ENCODE data around the gene PRRT2. TPM values are rescaled to one million over a fixed set of nuclear protein-coding genes. Genes with fewer than 3 reads are reported as not detected.
A peak's percentile ranks its signal among the peaks of the same experiment; 100 is the strongest.

PRRT2 gene
- total RNA-seq, 1 experiment from 2014 or later = 20.5 TPM

DNA sequence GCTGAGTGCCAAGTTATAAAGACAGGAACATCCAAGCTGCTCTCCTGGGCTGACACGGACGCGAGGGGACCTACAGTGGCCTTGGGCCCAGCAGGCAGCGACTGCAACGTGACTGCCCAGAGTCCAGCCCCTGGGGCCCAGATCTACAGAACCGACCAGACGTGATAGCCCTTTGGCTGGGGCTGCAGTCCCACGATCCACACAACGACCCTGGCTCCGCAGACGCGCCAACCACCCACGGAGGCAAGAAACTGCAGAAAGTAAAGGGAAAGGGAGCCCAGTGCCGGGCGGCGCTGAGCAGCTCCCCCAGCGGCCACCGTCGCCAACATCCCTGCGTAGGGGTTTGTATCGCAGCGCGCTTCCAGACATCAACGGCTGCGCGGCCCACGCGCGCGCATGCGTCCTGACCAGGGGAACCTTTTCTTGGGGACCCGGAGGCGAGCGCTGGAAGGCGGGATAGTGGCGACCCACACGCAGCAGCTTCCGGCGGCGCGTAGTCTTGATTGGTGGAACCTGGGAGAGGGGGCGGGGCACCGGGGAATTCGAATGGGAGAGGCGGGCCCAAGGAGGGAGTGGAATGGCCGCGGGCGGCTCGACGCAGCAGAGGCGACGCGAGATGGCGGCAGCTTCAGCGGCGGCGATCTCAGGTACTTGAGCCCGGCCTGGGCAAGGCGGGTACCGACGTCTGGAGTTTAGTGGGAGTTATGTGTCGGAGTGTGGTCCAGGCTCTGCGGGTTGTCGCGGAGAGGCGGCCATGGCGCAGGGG, 21.6 kb upstream of the PRRT2 start, which contains the start of gene KIF22 (continued):
- TF ChIP-seq, protein P1, sequence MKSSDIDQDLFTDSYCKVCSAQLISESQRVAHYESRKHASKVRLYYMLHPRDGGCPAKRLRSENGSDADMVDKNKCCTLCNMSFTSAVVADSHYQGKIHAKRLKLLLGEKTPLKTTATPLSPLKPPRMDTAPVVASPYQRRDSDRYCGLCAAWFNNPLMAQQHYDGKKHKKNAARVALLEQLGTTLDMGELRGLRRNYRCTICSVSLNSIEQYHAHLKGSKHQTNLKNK (CRISPR knock-in tag; IDR thresholded peaks at IDR 0.05) = no peak
- no peak for TF ChIP-seq SMAD4 (CRISPR knock-in tag; IDR thresholded peaks at IDR 0.05)
- 0 out of 2 replicates have a peak, but pooled peaks have one; percentile 28 for TF ChIP-seq EMX1 (CRISPR knock-in tag; IDR thresholded peaks at IDR 0.05)
- TF ChIP-seq ZNF425 (CRISPR knock-in tag; conservative IDR thresholded peaks at IDR 0.05) = no peak
- TF ChIP-seq GABPB1 (CRISPR knock-in tag; IDR thresholded peaks at IDR 0.05) = peak; percentile 90
- peak; percentile 92 for TF ChIP-seq ETV6 (CRISPR knock-in tag; IDR thresholded peaks at IDR 0.05)
- TF ChIP-seq ZNF121 (CRISPR knock-in tag; IDR thresholded peaks at IDR 0.05) = no peak
- TF ChIP-seq, protein P2, sequence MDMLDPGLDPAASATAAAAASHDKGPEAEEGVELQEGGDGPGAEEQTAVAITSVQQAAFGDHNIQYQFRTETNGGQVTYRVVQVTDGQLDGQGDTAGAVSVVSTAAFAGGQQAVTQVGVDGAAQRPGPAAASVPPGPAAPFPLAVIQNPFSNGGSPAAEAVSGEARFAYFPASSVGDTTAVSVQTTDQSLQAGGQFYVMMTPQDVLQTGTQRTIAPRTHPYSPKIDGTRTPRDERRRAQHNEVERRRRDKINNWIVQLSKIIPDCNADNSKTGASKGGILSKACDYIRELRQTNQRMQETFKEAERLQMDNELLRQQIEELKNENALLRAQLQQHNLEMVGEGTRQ (CRISPR knock-in tag; IDR thresholded peaks at IDR 0.05) = no peak
- TF ChIP-seq ERG (CRISPR knock-in tag; IDR thresholded peaks at IDR 0.05) = no peak
- 0 out of 2 replicates have a peak, but pooled peaks have one; percentile 50 for TF ChIP-seq IRF1 (CRISPR knock-in tag; IDR thresholded peaks at IDR 0.05)
- TF ChIP-seq, protein P3, sequence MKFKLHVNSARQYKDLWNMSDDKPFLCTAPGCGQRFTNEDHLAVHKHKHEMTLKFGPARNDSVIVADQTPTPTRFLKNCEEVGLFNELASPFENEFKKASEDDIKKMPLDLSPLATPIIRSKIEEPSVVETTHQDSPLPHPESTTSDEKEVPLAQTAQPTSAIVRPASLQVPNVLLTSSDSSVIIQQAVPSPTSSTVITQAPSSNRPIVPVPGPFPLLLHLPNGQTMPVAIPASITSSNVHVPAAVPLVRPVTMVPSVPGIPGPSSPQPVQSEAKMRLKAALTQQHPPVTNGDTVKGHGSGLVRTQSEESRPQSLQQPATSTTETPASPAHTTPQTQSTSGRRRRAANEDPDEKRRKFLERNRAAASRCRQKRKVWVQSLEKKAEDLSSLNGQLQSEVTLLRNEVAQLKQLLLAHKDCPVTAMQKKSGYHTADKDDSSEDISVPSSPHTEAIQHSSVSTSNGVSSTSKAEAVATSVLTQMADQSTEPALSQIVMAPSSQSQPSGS (CRISPR knock-in tag; IDR thresholded peaks at IDR 0.05; ENCODE audit: borderline replicate concordance, low read depth) = no peak
- 0 out of 2 replicates have a peak, but pooled peaks have one; percentile 48 for TF ChIP-seq CREB1 (CRISPR knock-in tag; IDR thresholded peaks at IDR 0.05)
- TF ChIP-seq NFE2L1 (CRISPR knock-in tag; IDR thresholded peaks at IDR 0.05) = no peak; the same call in 1 of the 2 replicates
- no peak for TF ChIP-seq CTCF (IDR thresholded peaks at IDR 0.05)
- TF ChIP-seq SOX15 (CRISPR knock-in tag; IDR thresholded peaks at IDR 0.05) = no peak
- no peak for TF ChIP-seq TCF7 (CRISPR knock-in tag; IDR thresholded peaks at IDR 0.05; ENCODE audit: low read depth)
- no peak for TF ChIP-seq JAZF1 (CRISPR knock-in tag; IDR thresholded peaks at IDR 0.05)
- TF ChIP-seq, protein P4, sequence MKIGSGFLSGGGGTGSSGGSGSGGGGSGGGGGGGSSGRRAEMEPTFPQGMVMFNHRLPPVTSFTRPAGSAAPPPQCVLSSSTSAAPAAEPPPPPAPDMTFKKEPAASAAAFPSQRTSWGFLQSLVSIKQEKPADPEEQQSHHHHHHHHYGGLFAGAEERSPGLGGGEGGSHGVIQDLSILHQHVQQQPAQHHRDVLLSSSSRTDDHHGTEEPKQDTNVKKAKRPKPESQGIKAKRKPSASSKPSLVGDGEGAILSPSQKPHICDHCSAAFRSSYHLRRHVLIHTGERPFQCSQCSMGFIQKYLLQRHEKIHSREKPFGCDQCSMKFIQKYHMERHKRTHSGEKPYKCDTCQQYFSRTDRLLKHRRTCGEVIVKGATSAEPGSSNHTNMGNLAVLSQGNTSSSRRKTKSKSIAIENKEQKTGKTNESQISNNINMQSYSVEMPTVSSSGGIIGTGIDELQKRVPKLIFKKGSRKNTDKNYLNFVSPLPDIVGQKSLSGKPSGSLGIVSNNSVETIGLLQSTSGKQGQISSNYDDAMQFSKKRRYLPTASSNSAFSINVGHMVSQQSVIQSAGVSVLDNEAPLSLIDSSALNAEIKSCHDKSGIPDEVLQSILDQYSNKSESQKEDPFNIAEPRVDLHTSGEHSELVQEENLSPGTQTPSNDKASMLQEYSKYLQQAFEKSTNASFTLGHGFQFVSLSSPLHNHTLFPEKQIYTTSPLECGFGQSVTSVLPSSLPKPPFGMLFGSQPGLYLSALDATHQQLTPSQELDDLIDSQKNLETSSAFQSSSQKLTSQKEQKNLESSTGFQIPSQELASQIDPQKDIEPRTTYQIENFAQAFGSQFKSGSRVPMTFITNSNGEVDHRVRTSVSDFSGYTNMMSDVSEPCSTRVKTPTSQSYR (CRISPR knock-in tag; IDR thresholded peaks at IDR 0.05) = peak; percentile 41; the same call in 1 of the 2 replicates
- TF ChIP-seq PRDM15 (CRISPR knock-in tag; IDR thresholded peaks at IDR 0.05) = 0 out of 2 replicates have a peak, but pooled peaks have one; percentile 21
- TF ChIP-seq, protein P5, sequence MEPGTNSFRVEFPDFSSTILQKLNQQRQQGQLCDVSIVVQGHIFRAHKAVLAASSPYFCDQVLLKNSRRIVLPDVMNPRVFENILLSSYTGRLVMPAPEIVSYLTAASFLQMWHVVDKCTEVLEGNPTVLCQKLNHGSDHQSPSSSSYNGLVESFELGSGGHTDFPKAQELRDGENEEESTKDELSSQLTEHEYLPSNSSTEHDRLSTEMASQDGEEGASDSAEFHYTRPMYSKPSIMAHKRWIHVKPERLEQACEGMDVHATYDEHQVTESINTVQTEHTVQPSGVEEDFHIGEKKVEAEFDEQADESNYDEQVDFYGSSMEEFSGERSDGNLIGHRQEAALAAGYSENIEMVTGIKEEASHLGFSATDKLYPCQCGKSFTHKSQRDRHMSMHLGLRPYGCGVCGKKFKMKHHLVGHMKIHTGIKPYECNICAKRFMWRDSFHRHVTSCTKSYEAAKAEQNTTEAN (CRISPR knock-in tag; IDR thresholded peaks at IDR 0.05) = 0 out of 2 replicates have a peak, but pooled peaks have one; percentile 19
